NCI-H446 treated with DMSO at 0.1 percent for 48 hours (cell line): Measurements from ENCODE around the gene CDH4.

Source experiments
- DNase-seq: peaks from one replicate; lab custom pipeline; 2025; lab: John Stamatoyannopoulos, UW

CDH4 gene

DNA sequence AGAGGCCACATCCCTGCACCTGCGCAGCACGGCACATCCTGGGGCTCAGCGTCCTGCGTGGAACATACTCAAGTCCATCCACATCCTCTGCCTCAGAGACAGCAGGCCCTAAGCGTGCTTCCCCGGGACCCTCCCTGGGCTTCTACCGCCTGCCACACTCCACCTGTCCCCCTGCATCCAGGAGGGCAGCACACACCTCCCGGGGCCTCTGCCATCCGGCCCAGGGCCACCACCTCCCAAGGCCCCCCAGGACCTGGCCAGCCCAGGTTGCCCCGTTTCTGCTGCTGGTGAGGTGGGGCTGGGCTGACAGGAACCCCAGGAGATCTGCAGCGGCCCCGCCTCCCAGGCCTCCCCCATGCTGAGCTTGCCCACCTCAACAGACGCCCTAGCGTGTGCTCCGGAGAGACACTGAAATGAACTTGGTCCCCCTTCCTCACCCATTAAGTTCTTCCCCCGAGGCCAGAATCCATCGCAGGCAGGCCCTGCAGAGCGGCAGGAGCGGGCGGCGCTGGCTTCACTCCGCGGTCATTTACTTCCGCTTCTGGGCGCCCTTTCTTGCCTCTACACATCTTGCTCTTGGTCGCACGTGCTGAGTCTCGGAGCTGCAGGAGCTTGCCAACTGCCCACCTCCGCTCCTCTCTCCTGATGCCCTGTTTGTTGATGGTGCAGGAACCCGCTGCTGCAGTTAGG lies 578.3 kb downstream of the CDH4 start:
- no peak for DNase-seq

DNA sequence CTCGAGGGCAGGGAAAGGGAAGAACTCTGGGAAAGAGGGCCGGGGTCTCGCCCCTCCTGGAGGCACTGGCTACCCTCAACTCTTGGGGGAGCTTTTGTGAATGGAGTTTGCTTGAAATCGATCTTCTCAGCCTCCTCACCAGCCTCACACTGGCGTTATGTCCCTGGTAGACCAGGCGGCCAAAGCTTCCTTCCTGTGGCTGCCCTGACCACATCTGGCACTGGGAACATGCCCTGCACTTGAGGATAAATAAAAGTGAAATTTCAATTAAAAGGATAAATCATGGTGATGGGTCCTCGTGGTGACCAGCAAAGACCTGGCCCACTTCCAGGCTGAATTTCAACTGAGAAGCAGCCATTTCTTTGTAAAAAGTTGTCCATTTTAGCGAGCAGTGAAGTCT lies 578.9 kb downstream of the CDH4 start:
- DNase-seq: no peak

- no peak for DNase-seq
Measured at GRCh38 chr20:61832181-61832580, 580.1 kb downstream of the CDH4 start.

DNA sequence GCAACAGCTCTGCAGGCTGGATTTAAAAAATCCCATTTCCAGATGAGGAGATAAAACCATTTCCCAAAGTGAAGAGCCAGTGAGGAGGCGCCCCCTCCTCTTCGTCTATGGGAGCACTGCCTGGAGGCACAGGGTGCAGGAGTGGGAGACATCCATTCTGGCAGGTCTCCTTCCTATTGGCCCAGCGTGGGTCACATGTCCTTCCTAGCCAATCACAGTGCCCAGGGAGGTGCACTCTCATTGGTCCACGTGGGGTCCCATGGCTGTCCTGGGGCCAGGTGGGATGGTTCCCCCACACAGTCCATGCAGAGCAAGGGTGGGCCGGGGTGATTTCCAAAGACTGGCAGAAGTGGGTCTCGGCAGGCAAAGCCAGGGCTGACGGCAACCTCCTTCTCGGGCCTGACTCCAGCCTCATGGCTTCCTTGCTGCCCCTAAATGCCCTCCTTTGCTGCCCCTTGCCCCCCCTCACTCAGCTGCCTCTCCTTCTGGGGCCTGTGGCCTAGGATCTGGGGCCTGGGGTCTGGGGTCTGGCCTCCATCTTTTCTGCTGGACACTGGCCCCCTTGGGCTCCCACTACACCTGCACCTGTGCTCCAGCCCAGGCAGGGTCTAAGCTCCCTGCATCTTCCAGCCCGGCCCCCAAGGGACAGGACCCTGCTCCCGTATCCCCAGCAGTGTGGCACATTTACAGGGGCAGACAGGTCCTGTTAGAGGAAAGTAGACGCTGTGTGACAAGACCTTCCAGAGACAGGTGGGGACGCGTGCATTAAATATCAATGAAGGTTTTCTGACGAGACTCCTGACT lies 581.9 kb downstream of the CDH4 start:
- no peak for DNase-seq

GRCh38 chr20:61835301-61835700 lies 583.2 kb downstream of the CDH4 start:
- no peak for DNase-seq

DNA sequence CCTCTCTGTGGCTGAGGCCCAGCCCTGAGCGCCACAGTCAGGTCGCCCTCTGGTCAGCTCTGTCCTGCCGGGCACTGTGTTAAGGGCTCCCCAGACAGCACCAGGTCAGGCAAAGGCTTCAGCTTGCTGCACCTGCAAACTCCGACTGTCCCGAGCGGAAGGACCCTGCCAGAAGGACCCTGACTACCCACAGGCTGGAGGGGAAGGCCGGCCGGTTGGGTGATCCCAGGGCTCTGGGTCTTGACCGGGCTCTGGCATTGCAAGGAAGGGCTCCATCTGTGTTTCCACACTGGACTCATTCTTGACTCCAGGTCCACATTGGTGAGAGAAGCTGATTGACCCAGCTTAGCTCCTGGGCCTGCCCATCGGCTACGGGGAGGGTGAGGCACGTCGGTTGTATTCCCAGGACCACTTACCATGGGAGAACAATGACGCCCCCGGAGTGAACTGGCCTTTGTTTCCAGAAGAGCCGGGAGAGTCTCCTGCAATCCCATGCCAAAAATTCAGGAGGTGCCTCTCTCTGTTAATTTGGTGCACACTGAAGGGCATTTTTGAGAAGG lies 583.8 kb downstream of the CDH4 start:
- DNase-seq: no peak

DNA sequence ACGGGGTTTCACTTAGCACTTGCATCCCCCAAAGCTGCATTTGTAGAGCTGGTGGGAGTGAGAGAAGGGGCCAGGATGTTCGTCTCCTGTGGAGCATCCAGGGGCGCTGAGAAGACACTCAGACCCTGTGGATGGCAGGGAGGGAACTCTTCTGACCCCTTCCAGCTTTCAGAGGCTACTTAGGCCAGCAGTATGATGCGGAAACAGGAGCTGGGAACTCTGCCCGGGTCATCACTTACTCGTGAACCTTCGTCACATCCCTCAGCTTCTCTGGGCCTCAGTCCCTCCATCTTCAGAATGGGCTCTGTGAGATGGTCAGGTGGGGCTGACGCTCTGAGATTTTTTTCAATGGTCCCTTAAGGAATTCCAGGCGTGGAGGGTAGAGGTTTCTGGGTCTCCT lies 585.1 kb downstream of the CDH4 start:
- no peak for DNase-seq

DNA sequence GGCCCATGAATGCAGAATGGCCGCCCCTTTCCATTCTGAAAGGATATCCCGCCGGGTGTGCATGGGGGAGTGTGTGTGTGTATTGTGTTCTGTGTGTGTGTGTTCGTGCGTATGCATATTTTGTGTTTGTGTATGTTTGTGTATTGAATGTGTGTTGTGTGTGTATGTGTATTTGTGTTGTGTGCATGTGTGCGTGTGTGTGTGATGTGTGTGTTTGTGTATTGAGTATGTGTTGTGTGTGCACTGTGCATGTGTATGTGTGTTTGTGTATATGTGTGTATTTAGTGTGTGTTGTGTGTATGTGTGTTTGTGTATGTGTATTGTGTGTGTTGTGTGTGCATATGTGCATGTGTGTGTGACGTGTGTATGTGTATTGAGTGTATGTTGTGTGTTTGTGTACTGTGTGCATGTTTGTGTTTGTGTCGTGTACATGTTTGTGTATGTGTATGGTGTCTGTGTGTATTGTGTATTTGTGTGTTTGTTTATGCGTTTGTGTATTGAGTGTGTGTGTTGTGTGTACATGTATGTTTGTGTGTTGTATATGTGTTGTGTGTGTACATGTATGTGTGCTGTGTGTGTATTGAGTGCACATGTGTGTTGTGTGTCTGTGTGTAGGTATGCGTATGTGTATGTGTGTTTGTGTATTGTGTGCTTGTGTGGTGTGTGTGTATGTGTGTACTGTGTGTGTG lies 587.3 kb downstream of the CDH4 start:
- no peak for DNase-seq

DNA sequence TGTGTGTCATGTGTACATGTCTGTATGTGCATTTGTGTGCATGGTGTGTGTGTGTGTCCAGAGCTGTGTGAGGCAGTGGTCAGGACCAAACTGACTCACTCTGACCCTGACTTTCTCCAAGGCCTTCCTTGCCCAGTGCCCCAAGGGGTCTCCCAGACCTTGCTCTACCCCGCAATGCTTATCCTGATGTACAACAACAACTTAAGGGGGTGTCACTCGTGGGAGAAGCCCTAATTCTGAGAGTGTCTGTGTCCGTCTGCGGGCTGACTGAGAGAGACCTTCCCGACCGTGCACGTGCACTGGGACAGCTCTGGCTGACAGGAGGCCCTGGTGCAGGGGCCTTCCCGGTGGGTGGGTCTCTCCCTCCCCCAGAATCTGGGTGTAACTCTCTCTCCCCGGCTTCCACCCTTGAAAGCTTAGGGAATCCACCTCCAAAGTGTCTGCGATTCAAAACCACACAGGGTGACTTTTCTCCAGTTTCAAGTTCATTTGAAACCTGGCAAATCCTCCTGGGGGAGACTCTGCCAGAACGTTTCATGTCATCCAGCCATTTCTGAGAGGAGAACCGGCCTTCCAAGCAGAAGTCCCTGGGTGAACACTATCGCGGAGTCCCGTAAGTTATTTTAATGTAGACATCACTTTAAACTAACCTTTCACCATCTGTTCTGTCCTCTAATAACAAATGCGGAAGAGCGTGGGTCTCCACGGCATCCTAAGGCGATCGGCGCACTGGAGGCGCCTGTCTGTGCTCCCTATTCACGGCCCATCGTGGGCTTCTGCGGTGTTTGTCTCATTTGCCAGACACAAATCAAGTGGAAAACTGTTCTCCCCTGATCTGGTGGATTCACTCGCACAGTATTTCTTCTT lies 588.1 kb downstream of the CDH4 start:
- no peak for DNase-seq

DNA sequence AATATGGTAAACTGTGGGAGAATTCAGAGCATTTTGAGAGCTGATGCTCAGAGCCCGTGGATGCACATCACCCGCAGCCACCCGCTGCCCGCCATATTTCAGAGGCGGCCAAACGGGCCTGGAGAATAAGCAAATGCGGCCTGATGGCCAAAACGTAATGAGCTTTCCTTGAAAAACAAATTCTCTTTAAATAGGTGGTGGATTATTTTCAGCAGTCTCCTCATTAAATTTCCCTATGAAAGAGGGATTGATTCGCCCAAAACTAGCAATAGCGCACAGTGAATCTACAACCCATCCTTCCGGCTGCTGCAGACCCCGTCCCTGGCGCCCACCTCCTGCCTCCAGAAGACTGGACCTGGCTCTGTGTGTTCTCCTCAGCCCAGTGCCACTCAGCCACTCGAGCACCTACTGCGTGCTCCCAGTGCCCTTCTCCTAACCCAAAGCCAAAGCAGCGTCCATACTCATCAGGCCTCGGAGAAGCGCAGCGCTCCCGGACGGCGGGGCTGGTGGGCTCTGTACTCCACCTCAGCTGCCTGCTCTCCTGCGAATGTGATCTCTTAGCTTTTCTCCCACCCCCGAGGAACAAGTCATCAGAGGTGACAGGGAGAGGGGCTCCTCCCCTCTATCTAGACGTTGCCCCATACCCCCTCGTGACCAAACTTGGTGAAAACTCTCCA lies 588.9 kb downstream of the CDH4 start:
- no peak for DNase-seq

DNA sequence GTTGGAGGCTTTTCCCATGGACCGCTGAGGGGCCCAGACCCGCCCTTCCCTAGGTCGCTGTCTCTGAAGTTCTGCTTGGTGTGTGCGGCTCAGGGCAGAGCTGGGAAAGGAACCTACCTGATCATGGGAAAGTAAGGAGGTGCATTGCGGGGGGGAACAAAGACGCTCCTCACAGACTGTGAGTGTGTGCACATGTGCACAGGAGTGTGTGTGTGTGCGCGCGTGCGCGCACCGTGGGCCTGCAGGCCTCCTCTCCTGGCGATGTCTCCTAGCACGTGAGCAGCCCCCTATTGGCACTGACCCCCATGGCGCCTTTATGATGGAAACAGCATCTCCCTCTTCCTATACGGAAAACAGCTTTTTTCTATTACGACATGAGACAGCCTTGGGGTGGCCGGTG lies 589.5 kb downstream of the CDH4 start:
- no peak for DNase-seq

DNA sequence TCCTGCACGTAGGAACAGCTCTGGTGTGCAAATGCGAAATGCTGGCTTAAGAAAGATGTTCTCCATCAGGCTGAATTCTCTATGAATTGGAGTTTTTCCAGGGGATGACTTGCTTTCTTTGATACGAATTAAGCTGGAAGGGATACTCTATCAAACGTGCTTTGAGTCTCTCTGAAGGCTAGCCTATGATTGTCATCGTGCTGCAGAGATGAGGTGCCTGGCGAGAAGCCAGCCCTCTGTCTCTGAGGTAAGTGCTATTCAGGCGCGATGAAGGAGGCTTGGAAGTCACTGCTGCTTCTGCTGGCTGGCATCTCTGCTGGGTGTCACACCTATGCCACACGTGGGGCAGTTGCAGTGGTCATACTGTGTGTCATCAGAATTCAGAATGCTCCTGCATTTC lies 589.9 kb downstream of the CDH4 start:
- DNase-seq: no peak

GRCh38 chr20:61844621-61845020 lies 592.6 kb downstream of the CDH4 start:
- DNase-seq: no peak

GRCh38 chr20:61845233-61845671 lies 593.2 kb downstream of the CDH4 start:
- no peak for DNase-seq

- DNase-seq: no peak
Measured at GRCh38 chr20:61846074-61846473, 594.0 kb downstream of the CDH4 start.

DNA sequence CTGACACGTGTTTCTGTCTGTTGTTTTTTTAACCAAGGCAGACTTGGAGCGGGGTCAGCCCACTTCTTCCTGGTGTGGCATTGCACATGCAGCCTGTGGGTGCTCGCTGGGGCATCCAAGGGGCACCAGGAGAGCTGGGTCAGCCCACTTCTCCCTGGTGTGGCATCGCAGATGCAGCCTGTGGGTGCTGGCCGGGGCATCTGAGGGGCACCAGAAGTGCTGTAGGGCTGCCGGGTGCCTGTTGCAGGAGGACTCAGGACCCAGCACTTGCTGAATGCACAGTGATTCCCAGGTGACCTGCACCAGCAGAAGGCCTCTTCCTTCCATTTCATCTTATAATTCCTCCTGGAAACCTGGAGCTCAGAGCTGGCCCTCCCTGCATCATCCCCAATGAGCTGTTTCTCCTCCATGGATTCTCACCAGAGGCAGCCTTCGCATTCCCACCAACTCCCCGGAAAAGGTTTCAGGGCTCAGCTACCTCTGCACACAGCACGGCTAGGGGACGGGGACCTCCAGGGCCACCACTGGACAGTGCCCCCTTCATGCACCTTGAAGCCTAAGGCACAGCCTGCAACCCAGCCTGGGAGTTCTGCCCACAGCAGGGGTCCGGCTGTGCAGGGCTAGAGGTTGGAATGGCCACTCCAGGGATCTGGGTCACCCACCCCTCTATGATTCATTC lies 594.8 kb downstream of the CDH4 start:
- no peak for DNase-seq

- DNase-seq: no peak
Measured at GRCh38 chr20:61847420-61847748, 595.3 kb downstream of the CDH4 start.

DNA sequence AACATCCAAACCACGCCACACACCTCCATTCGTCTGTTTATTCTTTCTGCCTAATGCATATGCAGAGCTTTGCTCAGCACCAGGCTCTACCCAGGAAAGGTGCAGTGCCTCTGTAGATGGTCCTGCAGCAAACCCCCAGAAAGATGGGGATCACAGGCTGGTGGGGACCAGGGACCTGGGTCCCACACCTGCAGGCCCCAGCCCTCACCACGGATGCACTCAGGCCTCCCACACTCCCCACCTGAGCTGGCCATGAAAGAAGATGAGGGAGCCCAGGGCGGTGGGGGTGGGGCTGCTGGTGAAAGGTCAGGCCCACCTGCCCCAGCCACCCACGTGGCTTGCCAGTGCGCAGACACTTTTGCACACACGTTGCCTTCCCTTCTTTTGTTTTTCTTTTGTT lies 595.9 kb downstream of the CDH4 start:
- DNase-seq: no peak

DNA sequence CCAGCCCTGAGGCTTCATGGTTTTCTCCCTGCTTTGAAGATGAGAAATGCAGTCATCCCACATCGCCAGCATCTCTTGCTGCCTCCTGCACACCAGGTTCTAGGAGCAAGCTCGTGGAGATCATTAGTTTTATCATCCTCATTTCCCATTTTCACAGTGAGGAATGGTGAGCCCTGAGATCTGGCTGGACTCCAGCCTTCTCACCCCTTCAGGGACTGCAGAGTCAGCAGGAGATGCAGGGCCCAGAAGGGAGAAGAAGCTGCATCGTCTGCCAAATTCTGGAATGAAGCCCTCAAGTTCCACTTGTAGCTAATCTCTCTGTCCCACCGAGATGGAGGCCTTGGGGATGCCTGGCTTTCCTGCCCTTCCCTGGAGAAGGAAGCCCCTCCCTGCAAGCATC lies 596.8 kb downstream of the CDH4 start:
- no peak for DNase-seq

- no peak for DNase-seq
Measured at GRCh38 chr20:61849376-61849775, 597.3 kb downstream of the CDH4 start.

DNA sequence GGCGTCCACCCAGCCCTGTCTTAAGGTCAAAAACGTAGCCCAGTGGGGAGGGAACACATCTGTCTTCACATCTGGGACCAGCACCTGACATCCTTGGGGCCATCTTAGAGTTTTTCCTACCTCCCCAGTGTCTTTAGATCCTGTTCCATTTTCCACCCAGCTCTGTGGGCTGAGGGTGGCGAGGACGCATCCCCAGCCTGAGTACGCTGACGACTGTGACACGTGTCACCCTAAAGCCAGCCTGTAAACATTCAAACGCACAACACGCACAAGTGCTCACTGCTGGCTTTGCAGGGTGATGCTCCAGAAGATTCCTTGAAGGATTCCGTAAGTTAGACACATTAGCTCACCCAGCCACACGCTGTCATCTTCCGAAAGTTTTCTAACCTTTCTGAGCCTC lies 597.8 kb downstream of the CDH4 start:
- DNase-seq: no peak
